Cerebellar cortex (tissue), 1 donor: ENCODE results near the gene FDXR.
"Not testable (repeated sequence)": the region's sequence is repeated elsewhere in the genome, so short reads cannot be mapped to it uniquely, and the experiment has no call there.

Experiments used
- DNase-seq: peaks from one replicate; pipeline ENCODE4 v3.0.0-alpha.2; 2015; ENCODE audit warnings: low spot score

The FDXR gene, protein sequence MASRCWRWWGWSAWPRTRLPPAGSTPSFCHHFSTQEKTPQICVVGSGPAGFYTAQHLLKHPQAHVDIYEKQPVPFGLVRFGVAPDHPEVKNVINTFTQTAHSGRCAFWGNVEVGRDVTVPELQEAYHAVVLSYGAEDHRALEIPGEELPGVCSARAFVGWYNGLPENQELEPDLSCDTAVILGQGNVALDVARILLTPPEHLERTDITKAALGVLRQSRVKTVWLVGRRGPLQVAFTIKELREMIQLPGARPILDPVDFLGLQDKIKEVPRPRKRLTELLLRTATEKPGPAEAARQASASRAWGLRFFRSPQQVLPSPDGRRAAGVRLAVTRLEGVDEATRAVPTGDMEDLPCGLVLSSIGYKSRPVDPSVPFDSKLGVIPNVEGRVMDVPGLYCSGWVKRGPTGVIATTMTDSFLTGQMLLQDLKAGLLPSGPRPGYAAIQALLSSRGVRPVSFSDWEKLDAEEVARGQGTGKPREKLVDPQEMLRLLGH

GRCh38 chr17:74872313-74873036, at the start of gene FDXR:
TSS of gene FDXR (minus strand) at chr17:74872994. CDS start at chr17:74872944, 50 bp downstream.
- no peak for DNase-seq

GRCh38 chr17:74922172-74922571, 49.4 kb upstream of the FDXR start:
- DNase-seq: peak; percentile 27

- DNase-seq: no peak
These were observed 49.0 kb upstream of the FDXR start for GRCh38 chr17:74921769-74922168.

- no peak for DNase-seq
These were observed 48.4 kb upstream of the FDXR start for GRCh38 chr17:74921026-74921681.

DNA sequence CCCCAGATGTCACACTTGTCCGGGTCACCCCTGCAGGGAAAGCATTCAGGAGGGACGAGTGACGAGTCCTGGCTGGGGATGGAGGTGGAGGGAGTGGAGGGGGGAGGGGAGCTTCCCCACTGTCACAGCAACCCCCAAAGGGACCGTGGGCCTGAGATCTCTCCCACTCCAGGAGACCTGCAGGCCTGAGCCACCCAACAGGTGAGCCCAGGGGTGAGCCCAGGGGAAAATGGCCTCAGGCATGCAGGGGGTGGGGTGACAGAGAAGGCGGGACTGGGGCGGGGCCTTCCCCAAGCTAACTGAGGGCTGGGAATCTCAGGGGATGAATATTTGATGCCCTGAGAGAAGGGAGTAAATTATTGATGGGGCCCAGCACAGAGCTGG, 47.8 kb upstream of the FDXR start:
- no peak for DNase-seq

DNA sequence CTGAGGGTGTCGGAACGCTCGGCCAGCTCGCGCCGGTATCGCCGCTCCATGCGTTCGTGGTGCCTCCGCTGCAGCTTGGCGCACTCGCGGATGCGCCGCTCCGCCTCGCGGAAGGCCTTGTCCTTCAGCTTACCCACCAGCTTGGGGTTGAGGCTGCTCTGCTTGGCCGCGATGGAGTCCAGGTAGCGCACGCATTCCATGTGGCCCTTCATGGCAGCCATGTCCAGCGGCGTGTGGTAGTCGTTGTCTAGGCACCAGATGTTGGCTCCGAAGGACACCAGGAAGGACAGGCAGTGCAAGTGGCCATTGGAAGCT, 47.5 kb upstream of the FDXR start:
- no peak for DNase-seq

DNA sequence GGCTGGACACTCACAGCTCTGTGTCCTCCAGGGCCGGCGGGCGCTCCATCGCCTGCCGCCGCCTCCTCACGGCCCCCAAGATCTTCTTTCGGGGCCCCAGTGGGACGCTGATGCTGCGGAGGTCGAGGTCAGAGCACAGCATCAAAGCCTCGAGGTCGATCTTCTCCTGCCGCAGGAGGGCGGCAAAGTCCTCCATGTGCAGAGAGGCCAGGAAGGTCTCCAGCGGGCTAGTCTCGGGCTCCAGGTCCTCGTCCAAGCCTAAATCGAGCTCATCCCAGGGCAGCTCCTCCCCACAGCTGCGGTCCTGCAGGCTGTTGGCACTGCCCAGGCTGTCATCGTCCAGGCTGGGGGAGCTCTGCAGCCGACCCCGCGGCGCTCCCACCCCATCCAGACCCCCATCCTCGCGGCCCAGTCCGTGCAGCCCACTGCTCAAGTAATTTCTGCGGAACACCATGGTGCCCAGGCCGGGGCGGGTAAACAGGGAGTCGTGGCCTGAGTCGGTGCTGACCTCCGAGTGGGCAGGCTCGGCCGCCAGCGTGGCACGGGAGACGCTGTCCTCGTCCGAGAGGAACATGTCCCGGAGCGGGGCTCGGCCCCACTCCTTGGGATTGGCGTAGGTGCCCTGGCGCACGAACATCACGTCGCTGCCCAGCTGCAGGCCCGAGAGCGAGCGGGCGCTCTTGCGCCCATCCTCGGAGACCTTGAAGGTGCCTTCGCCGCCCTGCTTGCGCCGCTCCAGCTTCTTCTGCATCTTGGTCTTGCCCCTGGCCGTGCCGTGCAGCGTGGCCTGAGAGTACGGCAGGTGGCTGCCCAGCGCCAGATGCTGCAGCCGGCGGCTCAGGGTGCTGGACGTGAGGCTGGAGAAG, 46.9 kb upstream of the FDXR start:
- peak; percentile 19 for DNase-seq

DNA sequence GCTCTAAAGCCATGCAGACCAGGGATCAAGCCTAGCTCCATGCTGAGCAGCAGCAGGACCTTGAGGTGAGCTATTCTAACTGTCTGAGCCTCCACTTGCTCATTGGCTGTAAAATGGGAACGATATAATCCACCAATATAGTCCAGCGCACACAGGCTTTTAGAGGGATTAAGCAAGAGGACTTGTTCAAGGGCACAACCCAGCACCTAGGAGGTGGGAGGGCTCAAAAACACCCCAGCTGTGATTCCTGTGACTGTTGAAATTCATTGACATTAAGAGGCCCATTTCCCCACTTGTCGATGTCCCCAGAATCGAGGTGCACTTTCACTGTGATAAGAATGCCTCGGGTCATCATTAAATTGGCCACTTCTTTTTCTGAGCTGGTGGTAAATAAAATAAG, 46.1 kb upstream of the FDXR start:
- DNase-seq: no peak

DNA sequence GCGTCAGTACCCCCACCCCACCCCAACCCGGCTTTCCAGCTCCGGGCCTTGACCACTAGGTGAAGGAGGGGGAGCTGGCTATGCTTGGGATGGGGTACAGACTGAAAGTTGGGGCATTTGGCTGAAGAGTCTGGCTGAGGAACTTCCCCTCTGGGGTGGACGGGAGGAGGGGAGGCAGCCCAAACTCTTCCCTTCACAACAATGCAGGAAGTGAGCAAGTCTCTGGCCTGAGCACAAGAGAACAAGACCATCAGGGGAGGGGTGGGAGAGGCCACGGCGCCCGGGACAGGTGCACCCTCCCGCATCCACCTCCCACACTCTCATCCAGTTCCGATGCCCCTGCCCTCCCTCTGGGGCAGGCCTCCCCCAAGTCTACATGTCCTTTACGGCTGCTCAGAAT, 44.6 kb upstream of the FDXR start:
- DNase-seq: no peak

DNA sequence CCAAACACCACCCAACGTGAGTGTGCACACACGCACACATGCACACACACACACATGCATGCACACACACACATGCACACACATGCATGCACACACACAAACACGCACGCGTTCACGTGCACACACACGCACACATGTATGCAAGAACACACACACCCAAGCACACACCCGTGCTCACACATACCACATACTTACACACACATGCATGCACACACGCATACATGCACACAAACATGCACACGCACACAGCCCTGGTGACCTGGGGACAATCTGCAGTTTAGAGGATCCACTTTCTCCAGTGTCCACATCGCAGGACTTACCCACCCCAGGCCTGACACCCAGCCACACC, 44.0 kb upstream of the FDXR start:
- DNase-seq: no peak

DNA sequence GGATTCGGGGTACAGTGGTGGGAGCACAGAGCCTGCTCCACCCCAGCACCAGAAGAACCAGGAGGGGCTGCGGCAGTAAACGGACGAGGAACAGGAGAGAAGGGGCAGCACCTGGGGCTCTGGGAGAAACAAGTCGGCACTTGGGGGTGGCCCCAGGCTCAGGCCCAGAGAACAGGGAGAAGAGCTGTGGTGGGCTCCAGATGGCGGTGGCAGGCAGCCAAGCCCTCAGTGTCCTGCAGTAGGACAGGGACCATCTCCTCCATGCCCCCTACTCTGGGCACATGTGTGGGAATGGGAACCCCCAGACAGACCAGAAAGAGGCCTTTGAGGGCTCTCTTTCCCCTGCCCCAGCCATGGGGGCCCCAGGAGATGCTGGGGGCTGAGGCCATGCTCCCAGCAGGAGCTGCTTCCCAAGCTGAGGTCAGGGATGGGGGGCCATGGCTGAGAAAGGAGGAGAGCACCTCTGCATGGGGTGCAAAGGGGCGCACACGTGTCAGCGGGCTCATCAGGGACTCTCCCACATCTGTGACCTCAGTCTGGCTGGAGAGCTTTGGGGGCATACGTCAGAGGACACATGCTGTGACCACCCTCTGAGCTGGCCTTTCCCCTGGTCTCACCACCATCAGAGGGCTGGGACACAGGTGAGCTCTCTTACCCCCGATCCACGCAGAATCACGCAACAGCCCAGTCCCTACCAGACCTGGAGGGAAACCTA, 43.5 kb upstream of the FDXR start:
- no peak for DNase-seq

DNA sequence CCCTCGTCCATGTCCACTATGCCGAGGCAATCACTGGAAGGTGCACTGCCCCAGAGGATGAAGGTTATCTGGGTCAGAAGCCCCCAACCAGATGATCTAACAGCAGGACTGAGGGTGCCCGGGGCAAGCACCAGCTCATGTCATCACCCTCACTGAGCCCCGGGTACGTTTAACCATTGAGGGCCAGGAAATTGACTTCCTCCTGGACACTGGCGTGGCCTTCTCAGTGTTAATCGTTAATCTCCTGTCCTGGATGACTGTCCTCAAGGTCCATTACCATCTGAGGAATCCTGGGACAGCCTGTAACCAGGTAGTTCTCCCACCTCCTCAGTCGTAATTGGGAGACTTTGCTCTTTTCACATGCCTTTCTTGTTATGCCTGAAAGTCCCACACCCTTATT, 38.6 kb upstream of the FDXR start:
- not testable (repeated sequence) for DNase-seq

GRCh38 chr17:74909097-74909496, 36.3 kb upstream of the FDXR start:
- DNase-seq: not testable (repeated sequence)

DNA sequence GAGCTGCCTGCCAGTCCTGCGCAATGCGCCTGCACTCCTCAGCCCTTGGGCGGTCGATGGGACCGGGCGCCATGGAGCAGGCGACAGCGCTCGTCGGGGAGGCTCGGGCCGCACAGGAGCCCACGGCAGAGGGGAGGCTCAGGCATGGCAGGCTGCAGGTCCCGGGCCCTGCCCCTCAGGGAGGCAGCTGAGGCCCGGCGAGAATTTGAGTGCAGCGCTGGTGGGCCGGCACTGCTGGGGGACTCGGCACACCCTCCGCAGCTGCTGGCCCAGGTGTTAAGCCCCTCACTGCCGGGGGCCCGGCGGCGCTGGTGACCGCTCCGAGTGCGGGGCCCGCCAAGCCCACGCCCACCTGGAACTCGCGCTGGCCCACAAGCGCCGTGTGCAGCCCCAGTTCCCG, 34.2 kb upstream of the FDXR start:
- no peak for DNase-seq

DNA sequence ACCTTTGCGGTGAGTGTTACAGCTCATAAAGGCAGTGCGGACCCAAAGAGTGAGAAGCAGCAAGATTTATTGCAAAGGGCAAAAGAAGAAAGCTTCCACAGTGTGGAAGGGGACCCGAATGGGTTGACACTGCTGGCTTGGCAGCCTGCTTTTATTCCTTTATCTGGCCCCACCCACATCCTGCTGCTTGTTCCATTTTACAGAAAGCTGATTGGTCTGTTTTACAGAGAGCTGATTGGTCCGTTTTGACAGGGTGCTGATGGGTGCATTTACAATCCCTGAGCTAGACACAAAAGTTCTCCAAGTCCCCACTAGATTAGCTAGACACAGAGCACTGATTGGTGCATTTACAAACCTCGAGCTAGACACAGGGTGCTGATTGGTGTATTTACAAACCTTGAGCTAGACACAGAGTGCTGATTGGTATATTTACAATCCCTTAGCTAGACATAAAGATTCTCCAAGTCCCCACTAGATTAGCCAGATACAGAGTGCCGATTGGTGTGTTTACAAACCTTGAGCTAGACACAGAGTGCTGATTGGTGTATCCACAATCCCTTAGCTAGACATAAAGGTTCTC, 33.5 kb upstream of the FDXR start:
- DNase-seq: not testable (repeated sequence)

DNA sequence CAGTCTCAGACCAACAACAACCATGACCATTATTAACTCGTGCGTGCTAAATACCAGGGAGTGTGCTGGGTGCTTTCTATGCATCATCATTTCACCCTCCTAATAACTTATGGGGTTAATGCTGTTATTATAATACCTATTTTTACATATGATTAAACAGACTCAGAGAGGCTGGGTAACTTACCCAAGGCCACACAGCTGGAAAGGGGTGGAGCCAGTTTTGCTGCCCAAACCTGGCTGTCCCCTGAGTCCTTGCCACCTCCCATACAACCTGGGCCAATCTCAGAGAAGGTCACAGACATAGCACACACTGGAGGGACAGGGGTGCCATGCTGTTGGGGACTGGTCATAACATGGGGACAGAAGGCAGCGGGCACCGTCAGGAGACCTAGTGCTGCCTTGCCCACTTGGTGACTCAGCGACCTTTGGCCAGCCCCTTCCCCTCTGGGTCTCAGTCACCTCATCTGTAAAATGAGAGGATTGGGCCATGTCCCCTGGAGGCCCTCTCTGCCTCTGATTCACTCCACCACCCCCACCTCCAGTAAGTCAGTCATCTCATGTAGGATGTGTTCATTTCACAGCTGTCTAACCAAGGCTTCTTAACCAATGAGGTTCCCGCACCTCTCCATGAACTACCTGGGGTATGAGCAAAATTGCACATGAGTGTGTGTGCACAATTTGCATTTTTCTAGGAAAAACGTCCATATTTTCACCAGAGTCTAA, 32.1 kb upstream of the FDXR start:
- no peak for DNase-seq

- no peak for DNase-seq
These were observed 30.9 kb upstream of the FDXR start for GRCh38 chr17:74903671-74904070.

GRCh38 chr17:74903034-74903433, 30.2 kb upstream of the FDXR start:
- no peak for DNase-seq

DNA sequence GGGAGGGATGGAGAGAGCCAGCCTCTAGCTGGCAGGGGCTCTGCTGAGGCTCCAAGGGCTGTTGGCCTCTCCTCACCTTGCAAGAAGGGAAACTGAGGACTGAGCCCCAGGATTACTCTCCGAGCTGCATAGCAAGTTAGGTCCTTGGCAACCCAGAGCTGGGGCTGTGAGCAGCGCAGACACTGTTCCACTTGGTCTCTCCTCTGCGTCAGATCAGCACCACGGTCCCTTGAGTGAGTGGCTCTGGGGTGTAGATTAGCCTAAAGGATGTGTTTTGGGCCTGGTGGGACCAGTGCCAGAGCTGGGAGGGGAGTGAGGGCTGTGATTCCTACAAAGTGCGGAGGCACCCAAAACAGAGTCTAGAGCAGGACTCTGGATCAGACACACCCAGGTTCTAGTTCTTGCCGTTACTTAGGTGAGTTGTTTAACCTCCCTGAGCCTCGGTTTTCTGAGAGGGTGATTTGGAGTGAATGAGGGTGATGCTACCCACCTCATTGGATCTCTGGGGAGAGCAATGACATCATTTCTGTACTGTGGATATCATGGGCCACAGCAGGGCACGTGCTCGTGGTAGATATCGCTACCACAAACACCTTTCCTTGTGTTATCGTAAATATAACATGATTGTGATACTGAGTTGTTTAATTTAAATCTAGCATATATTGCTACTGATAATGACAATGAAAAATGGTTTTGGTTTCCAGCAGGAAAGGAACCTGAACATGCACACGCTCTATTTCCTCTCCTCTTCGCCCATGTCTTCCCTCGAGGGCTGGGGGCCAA, 28.8 kb upstream of the FDXR start:
- no peak for DNase-seq

DNA sequence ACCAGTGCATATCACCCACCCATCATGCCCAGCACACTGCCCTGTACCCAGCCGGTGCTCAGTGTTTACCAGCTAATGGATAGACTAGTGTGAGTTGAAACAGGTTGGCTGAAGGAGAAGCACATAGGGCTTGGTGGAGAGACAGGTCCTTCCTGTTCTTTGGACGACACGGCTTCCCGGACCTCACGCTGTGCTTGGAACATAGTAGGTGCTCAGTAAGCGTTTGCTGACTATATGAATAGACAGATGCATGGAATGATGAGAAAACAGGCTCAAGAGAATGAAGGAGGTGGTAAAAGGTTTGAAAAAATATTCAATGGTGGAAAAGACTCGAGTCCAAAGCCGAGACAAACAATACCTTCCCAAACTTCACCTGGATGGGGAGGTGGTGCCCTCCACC, 27.4 kb upstream of the FDXR start:
- no peak for DNase-seq
